HepG2 (cell line): ENCODE data around the gene MS4A1.

Source experiments
- CEBPB ChIP-seq: IDR thresholded peaks from 2 replicates; pipeline ENCODE4 v1.6.1; 2011; ENCODE audit warnings: low read depth, low read length, improper control_type of control experiment, borderline replicate concordance
- CHD2 ChIP-seq: IDR thresholded peaks from 2 replicates; pipeline ENCODE4 v1.6.1; 2011; ENCODE audit warnings: low read depth, low read length, improper control_type of control experiment
- CTCF ChIP-seq: sonication (generic); formaldehyde crosslinking; IDR thresholded peaks from 2 replicates; pipeline ENCODE4 v1.5.0; 2020; ENCODE audit warnings: mild to moderate bottlenecking, missing genetic modification reagents, moderate library complexity
- KDM5A ChIP-seq: fragments of 200-600 bp; sonication (generic); IDR thresholded peaks from 2 replicates; pipeline ENCODE4 v1.7.0; 2018; ENCODE audit warnings: antibody characterized with exemption, mild to moderate bottlenecking, low read length, borderline replicate concordance
- NCOA2 ChIP-seq: sonication (generic); formaldehyde crosslinking; IDR thresholded peaks from 2 replicates; pipeline ENCODE4 v1.8.0; 2022; ENCODE audit warnings: inconsistent platforms
- NR2F2 ChIP-seq: IDR thresholded peaks from 2 replicates; pipeline ENCODE4 v1.6.1; 2012; ENCODE audit warnings: low read depth, inconsistent platforms, borderline replicate concordance
- POLR2A ChIP-seq, 2 experiments: IDR thresholded peaks; 2 replicates each; pipeline ENCODE4 v1.6.1; 2011; ENCODE audit warnings: low read depth in 2 of 2, low read length in 2 of 2, mild to moderate bottlenecking in 1 of 2, moderate library complexity in 1 of 2; ENCODE audit not compliant: insufficient read depth in 1 of 2
- POLR2AphosphoS2 ChIP-seq: IDR thresholded peaks from 2 replicates; pipeline ENCODE4 v1.6.1; 2011; ENCODE audit warnings: low read depth, low read length, improper control_type of control experiment
- RAD21 ChIP-seq: fragments of 450-650 bp; formaldehyde crosslinking; IDR thresholded peaks from 2 replicates; pipeline ENCODE4 v1.5.0; 2020; ENCODE audit warnings: mild to moderate bottlenecking
- THRA ChIP-seq: sonication (generic); formaldehyde crosslinking; IDR thresholded peaks from 2 replicates; pipeline ENCODE4 v1.4.0; 2020; ENCODE audit warnings: missing genetic modification reagents, borderline replicate concordance
- ZNF124 ChIP-seq: sonication (generic); formaldehyde crosslinking; IDR thresholded peaks from 2 replicates; pipeline ENCODE4 v1.4.0; 2020; ENCODE audit warnings: missing genetic modification reagents
- ZNF550 ChIP-seq: sonication (generic); formaldehyde crosslinking; IDR thresholded peaks from 2 replicates; pipeline ENCODE4 v1.4.0; 2020; ENCODE audit warnings: mild to moderate bottlenecking, missing genetic modification reagents, borderline replicate concordance
- ZNF552 ChIP-seq: sonication (generic); formaldehyde crosslinking; IDR thresholded peaks from 2 replicates; pipeline ENCODE4 v1.9.0; 2022; ENCODE audit warnings: missing genetic modification reagents, mild to moderate bottlenecking, borderline replicate concordance
- ZSCAN30 ChIP-seq: sonication (generic); formaldehyde crosslinking; IDR thresholded peaks from 2 replicates; pipeline ENCODE4 v1.5.0; 2020; ENCODE audit warnings: mild to moderate bottlenecking, missing genetic modification reagents

GRCh38 chr11:60493454-60493853 lies 37.8 kb downstream of the MS4A1 start:
- TF ChIP-seq RAD21 (CRISPR knock-in tag) (no peak), THRA (CRISPR knock-in tag) (no peak), ZNF124 (CRISPR knock-in tag) (no peak), CEBPB (no peak), CHD2 (no peak), POLR2A (IDR thresholded peaks at IDR 0.05; ENCODE audit: insufficient read depth in 1 of 2, low read depth in 2 of 2, low read length in 2 of 2) (no peak), NR2F2 (no peak), ZSCAN30 (CRISPR knock-in tag) (no peak), CTCF (CRISPR knock-in tag) (no peak), POLR2AphosphoS2 (no peak), ZNF552 (CRISPR knock-in tag) (no peak), ZNF550 (CRISPR knock-in tag) (no peak), NCOA2 (no peak), KDM5A (no peak)
